NCI-H526 (cell line): Measurements from ENCODE around the gene FBXW9.
A peak's percentile ranks its signal among the peaks of the same experiment; 100 is the strongest.
"Not testable (repeated sequence)": the region's sequence is repeated elsewhere in the genome, so short reads cannot be mapped to it uniquely, and the experiment has no call there.

Experiments
- DNase-seq, 2 experiments: peaks; one replicate each; lab custom pipeline; 2025; lab: John Stamatoyannopoulos, UW

The FBXW9 gene

GRCh38 chr19:12715102-12715501 is 18.7 kb upstream of the FBXW9 start:
- no peak for DNase-seq

- DNase-seq, result not testable (repeated sequence)
These were observed 16.9 kb upstream of the FBXW9 start for GRCh38 chr19:12713304-12713703.

- not testable (repeated sequence) for DNase-seq
These were observed 15.6 kb upstream of the FBXW9 start for GRCh38 chr19:12712077-12712476.

- no peak for DNase-seq
These were observed 14.8 kb upstream of the FBXW9 start for GRCh38 chr19:12711187-12711586.

GRCh38 chr19:12708641-12709040 is 12.2 kb upstream of the FBXW9 start:
- DNase-seq, result no peak

GRCh38 chr19:12706332-12706718 is 9.9 kb upstream of the FBXW9 start:
- no peak for DNase-seq

- DNase-seq, result no peak
These were observed 9.4 kb upstream of the FBXW9 start for GRCh38 chr19:12705654-12706331.

GRCh38 chr19:12705169-12705568 is 8.7 kb upstream of the FBXW9 start:
- DNase-seq, result no peak

GRCh38 chr19:12703046-12703445 is 6.6 kb upstream of the FBXW9 start:
- DNase-seq, result peak; percentile 9 to 58

GRCh38 chr19:12701596-12702282 is 5.3 kb upstream of the FBXW9 start:
- DNase-seq, result no peak

DNA sequence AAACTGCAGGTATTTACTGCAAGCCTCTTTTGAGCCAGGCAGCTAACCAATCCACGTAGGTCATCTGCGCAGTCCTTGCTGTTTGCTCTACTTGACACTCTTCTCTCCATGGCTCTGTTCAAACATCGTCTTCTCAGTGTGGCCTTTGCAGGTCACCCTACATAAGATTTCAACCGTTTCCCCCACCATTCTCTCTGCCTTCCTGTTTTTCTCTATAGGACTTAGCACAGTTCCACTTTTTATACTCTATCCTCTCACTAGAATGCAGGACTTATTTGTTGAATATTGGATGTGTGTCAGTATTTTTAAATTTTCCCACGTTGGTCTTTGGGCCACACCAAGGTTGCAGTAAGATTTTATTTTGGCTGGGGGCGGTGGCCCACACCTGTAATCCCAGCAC is 1.7 kb upstream of the FBXW9 start:
- DNase-seq, result no peak

DNA sequence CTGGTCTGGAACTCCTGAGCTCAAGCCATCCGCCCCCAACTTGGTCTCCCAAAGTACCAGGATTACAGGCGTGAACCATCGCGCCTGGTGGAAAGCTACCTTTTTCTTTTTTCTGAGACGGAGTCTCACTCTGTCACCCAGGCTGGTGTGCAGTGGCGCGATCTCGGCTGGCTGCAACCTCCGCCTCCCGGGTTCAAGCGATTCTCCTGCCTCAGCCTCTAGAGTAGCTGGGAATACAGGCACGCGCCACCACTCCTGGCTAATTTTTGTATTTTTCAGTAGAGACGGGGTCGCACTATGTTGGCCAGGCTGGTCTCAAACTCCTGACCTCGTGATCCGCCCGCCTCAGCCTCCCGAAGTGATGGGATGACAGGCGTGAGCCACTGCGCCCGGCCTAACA is 994 bp upstream of the FBXW9 start:
- DNase-seq, result not testable (repeated sequence)

GRCh38 chr19:12695997-12696365 is 450 bp downstream of the FBXW9 start:
- DNase-seq, result no peak

DNA sequence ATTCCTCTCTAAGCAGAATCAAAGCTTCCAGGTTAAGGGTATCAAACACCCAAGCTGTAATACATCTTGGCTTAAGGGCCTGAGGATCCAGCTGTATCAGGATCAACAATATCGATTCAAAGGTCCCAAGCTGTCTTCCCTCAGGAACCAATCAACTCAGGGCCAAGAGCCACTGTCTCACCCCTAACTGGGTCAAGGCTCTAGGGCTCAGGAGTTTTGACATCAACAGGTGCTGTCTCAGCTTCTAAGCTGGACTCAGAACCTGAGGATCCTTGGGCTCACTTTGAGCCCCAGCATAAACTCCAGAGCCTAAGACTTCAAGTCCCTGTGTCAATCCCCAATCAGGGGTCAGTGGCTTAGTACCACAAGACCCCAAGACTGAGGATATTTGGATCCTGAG is 917 bp downstream of the FBXW9 start:
- no peak for DNase-seq

GRCh38 chr19:12695096-12695495 is 1.3 kb downstream of the FBXW9 start:
- DNase-seq, result no peak

GRCh38 chr19:12694641-12695040 is 1.8 kb downstream of the FBXW9 start:
- no peak for DNase-seq

DNA sequence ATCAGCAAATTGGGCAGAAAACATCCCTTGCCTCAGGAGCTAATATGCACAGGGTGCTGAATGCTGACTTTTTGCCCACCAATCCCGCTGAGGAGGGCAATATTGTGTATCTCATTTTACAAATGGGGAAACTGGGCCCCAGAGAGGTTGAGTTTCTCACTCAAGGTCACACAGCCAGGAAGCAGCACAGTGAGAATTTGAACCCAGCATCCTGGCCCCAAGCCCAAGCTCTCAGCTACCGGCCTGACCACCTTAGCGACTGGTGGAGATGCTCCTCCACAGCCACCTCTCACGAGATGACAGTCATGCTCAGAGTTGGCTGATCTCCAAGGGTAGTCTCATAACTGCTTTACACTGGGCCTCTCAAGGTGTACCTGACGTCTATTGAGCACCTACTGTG is 3.5 kb downstream of the FBXW9 start:
- no peak for DNase-seq

GRCh38 chr19:12689581-12690216 is 6.7 kb downstream of the FBXW9 start:
- no peak for DNase-seq

DNA sequence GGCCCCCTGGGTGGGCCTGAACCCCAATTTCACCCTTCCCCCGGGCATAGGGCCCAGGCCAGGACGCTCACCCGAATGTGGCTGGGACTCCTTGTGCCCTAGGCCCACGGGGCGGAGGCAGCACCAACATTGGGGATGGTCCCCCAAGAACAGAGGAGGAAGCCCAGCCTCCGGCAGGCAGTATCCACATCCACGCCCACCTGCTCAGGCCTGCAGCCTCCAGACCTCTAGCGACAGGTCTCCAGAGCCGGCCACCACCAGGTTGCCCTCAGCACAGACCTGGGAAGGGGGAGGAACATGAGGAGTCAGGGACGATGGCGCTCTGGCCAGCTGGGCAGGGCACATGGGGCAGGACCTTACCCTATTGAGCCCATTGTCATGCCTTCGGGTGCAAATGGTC is 7.4 kb downstream of the FBXW9 start:
- DNase-seq, result no peak

GRCh38 chr19:12687496-12688196 is 8.8 kb downstream of the FBXW9 start, which contains the start of gene GNG14:
TSS of gene GNG14 (plus strand) at chr19:12687998. CDS start at chr19:12688049, 51 bp downstream.
- DNase-seq, result no peak

GRCh38 chr19:12685831-12686230 is 10.6 kb downstream of the FBXW9 start:
- no peak for DNase-seq
